ENCODE measurements around the gene NRGN.

- no peak for TF ChIP-seq CTCF (IDR thresholded peaks at IDR 0.05)
- TF ChIP-seq POLR2A (IDR thresholded peaks at IDR 0.05), result no peak
Observed at GRCh38 chr11:124747406-124748099, 7.8 kb downstream of the NRGN start.
